ENCODE measurements around the gene MINDY4B.

MINDY4B gene

GRCh38 chr3:150931745-150932144, 26.5 kb upstream of the MINDY4B start:
- TF ChIP-seq CTCF (IDR thresholded peaks at IDR 0.05; ENCODE audit: control extremely low read depth, extremely low read depth, low read depth, missing control alignments) = no peak
- no peak for DNase-seq (ENCODE audit: extremely low spot score)
- ChIA-PET POLR2A (no interaction called here), CTCF (no interaction called here)

GRCh38 chr3:150930839-150931238, 25.6 kb upstream of the MINDY4B start:
- TF ChIP-seq CTCF (IDR thresholded peaks at IDR 0.05; ENCODE audit: control extremely low read depth, extremely low read depth, low read depth, missing control alignments) = no peak
- ChIA-PET POLR2A (no interaction called here), CTCF (interaction anchor here (1.3 to 2.4 kb wide), 3 partner anchors 8 to 215 kb away, joined by 3 to 9 read pairs (median 7); no protein-coding TSS in a partner anchor)
- DNase-seq (ENCODE audit: extremely low spot score) = no peak

- no peak for DNase-seq (ENCODE audit: extremely low spot score)
- CTCF ChIA-PET = interaction anchor here (1.3 kb wide), 1 partner anchor 53 kb away, joined by 3 read pairs; no protein-coding TSS in a partner anchor
- POLR2A ChIA-PET = no interaction called here
- TF ChIP-seq CTCF (IDR thresholded peaks at IDR 0.05; ENCODE audit: control extremely low read depth, extremely low read depth, low read depth, missing control alignments) = no peak
Measured at GRCh38 chr3:150928234-150928633, 23.0 kb upstream of the MINDY4B start.

- DNase-seq (ENCODE audit: extremely low spot score) = no peak
- no peak for TF ChIP-seq CTCF (IDR thresholded peaks at IDR 0.05; ENCODE audit: control extremely low read depth, extremely low read depth, low read depth, missing control alignments)
- CTCF ChIA-PET = interaction anchor here (0.9 to 1.8 kb wide), 7 partner anchors 10 to 817 kb away, joined by 3 to 6 read pairs (median 3); partner anchors contain the start of gene MINDY4B
- POLR2A ChIA-PET = no interaction called here
Measured at GRCh38 chr3:150926328-150926727, 21.1 kb upstream of the MINDY4B start.

- DNase-seq (ENCODE audit: extremely low spot score) = peak; percentile 71
- ChIA-PET CTCF (interaction anchor here (0.9 to 2.4 kb wide), 9 partner anchors 10 to 818 kb away, joined by 3 to 6 read pairs (median 3); partner anchors contain the start of gene MINDY4B), POLR2A (no interaction called here)
- peak; percentile 82 for TF ChIP-seq CTCF (IDR thresholded peaks at IDR 0.05; ENCODE audit: control extremely low read depth, extremely low read depth, low read depth, missing control alignments)
Measured at GRCh38 chr3:150925751-150926201, 20.5 kb upstream of the MINDY4B start.

GRCh38 chr3:150922611-150923010, 17.4 kb upstream of the MINDY4B start:
- POLR2A ChIA-PET = no interaction called here
- CTCF ChIA-PET = no interaction called here
- no peak for DNase-seq (ENCODE audit: extremely low spot score)
- TF ChIP-seq CTCF (IDR thresholded peaks at IDR 0.05; ENCODE audit: control extremely low read depth, extremely low read depth, low read depth, missing control alignments) = no peak
